ENCODE results near the gene ANXA6. TPM values are rescaled to one million over a fixed set of nuclear protein-coding genes. Genes with fewer than 3 reads are reported as not detected.

Gene ANXA6
- total RNA-seq, 1 donor from 2014 or later: 224 TPM

- peaks cover 5% of the 10 kb centered on the region for H3K36me3 Mint-ChIP-seq (ENCODE audit: low read depth, unreplicated experiment)
- H3K9me3 Mint-ChIP-seq (ENCODE audit: unreplicated experiment): no peaks in the 10 kb centered on the region
- H3K4me1 Mint-ChIP-seq (ENCODE audit: unreplicated experiment): peaks cover 35% of the 10 kb centered on the region
- TF ChIP-seq CTCF (IDR thresholded peaks at IDR 0.05; ENCODE audit: unreplicated experiment): no peak
- no peaks in the 10 kb centered on the region for H3K27me3 Mint-ChIP-seq (ENCODE audit: unreplicated experiment)
- H3K27ac Mint-ChIP-seq (ENCODE audit: unreplicated experiment): peak overlapping the region; percentile 70
- peak overlapping the region; percentile 93 for H3K4me3 Mint-ChIP-seq (ENCODE audit: unreplicated experiment)
- DNase-seq (ENCODE audit: low spot score): peak; percentile 29
Measured at GRCh38 chr5:151156507-151157420, 815 bp downstream of the ANXA6 start.

GRCh38 chr5:151155775-151156506 lies 1.6 kb downstream of the ANXA6 start:
- Mint-ChIP-seq H3K9me3 (ENCODE audit: unreplicated experiment) (no peaks in the 10 kb centered on the region), H3K4me1 (ENCODE audit: unreplicated experiment) (peaks cover 43% of the 10 kb centered on the region), H3K27ac (ENCODE audit: unreplicated experiment) (peak overlapping the region; percentile 70), H3K27me3 (ENCODE audit: unreplicated experiment) (peaks cover 2% of the 10 kb centered on the region), H3K36me3 (ENCODE audit: low read depth, unreplicated experiment) (peaks cover 5% of the 10 kb centered on the region), H3K4me3 (ENCODE audit: unreplicated experiment) (peak overlapping the region; percentile 93)
- TF ChIP-seq CTCF (IDR thresholded peaks at IDR 0.05; ENCODE audit: unreplicated experiment): no peak
- peak; percentile 16 for DNase-seq (ENCODE audit: low spot score)

- Mint-ChIP-seq H3K36me3 (ENCODE audit: low read depth, unreplicated experiment) (peaks cover 5% of the 10 kb centered on the region), H3K4me3 (ENCODE audit: unreplicated experiment) (no peak overlapping the region), H3K4me1 (ENCODE audit: unreplicated experiment) (peaks cover 50% of the 10 kb centered on the region), H3K9me3 (ENCODE audit: unreplicated experiment) (no peaks in the 10 kb centered on the region), H3K27ac (ENCODE audit: unreplicated experiment) (no peak overlapping the region), H3K27me3 (ENCODE audit: unreplicated experiment) (peaks cover 2% of the 10 kb centered on the region)
- no peak for DNase-seq (ENCODE audit: low spot score)
- no peak for TF ChIP-seq CTCF (IDR thresholded peaks at IDR 0.05; ENCODE audit: unreplicated experiment)
Measured at GRCh38 chr5:151154931-151155774, 2.4 kb downstream of the ANXA6 start.

GRCh38 chr5:151153766-151154272 lies 3.8 kb downstream of the ANXA6 start:
- peaks cover 2% of the 10 kb centered on the region for H3K27me3 Mint-ChIP-seq (ENCODE audit: unreplicated experiment)
- H3K4me3 Mint-ChIP-seq (ENCODE audit: unreplicated experiment): no peak overlapping the region
- TF ChIP-seq CTCF (IDR thresholded peaks at IDR 0.05; ENCODE audit: unreplicated experiment): no peak
- no peak for DNase-seq (ENCODE audit: low spot score)
- H3K4me1 Mint-ChIP-seq (ENCODE audit: unreplicated experiment): peaks cover 59% of the 10 kb centered on the region
- H3K27ac Mint-ChIP-seq (ENCODE audit: unreplicated experiment): no peak overlapping the region
- H3K9me3 Mint-ChIP-seq (ENCODE audit: unreplicated experiment): no peaks in the 10 kb centered on the region
- H3K36me3 Mint-ChIP-seq (ENCODE audit: low read depth, unreplicated experiment): peaks cover 5% of the 10 kb centered on the region

Data from endothelial cell (in vitro differentiated cells).